GM23338 (cell line): Measurements from ENCODE around the gene CACNA1H. TPM values are rescaled to one million over a fixed set of nuclear protein-coding genes. Genes with fewer than 3 reads are reported as not detected.

Source experiments
- ATAC-seq: fragments of 200-7000 bp; cut with Tn5 transposase; 3 replicates; pipeline ENCODE4 v1.9.1; 2020
- DNase-seq: peaks from one replicate; pipeline ENCODE4 v3.0.0-alpha.2; 2015; ENCODE audit warnings: low spot score
- H2AFZ ChIP-seq: fragments of 200-600 bp; sonication (generic); 2 replicates; pipeline ENCODE4 v1.8.0; 2016; ENCODE audit warnings: antibody characterized with exemption, mild to moderate bottlenecking, moderate library complexity
- H3F3A ChIP-seq: fragments of 200-600 bp; sonication (generic); replicated peaks from 2 replicates; pipeline ENCODE4 v1.8.0; 2017; ENCODE audit warnings: antibody characterized with exemption, mixed run types, low read depth
- H3K27ac ChIP-seq: fragments of 200-600 bp; sonication (generic); 2 replicates; pipeline ENCODE4 v1.6.1; 2016; ENCODE audit warnings: low read depth
- H3K27me3 ChIP-seq: fragments of 200-600 bp; sonication (generic); 2 replicates; pipeline ENCODE4 v1.8.0; 2016; ENCODE audit warnings: mild to moderate bottlenecking, mixed run types, moderate library complexity; ENCODE audit not compliant: insufficient read depth
- H3K36me3 ChIP-seq: fragments of 200-600 bp; sonication (generic); 2 replicates; pipeline ENCODE4 v1.8.0; 2016; ENCODE audit warnings: mild to moderate bottlenecking; ENCODE audit not compliant: insufficient read depth
- H3K4me1 ChIP-seq: fragments of 200-600 bp; sonication (generic); 2 replicates; pipeline ENCODE4 v1.8.0; 2016; ENCODE audit warnings: mild to moderate bottlenecking, moderate library complexity; ENCODE audit not compliant: insufficient read depth
- H3K4me2 ChIP-seq: fragments of 200-600 bp; sonication (generic); 2 replicates; pipeline ENCODE4 v1.7.1; 2017; ENCODE audit warnings: mixed run types
- H3K4me3 ChIP-seq: fragments of 200-600 bp; sonication (generic); 2 replicates; pipeline ENCODE4 v1.6.1; 2016; ENCODE audit warnings: mixed run types
- H3K79me2 ChIP-seq: fragments of 200-600 bp; sonication (generic); replicated peaks from 2 replicates; pipeline ENCODE4 v1.8.0; 2017; ENCODE audit warnings: mild to moderate bottlenecking; ENCODE audit not compliant: insufficient read depth
- H3K9me2 ChIP-seq: fragments of 200-600 bp; sonication (generic); 2 replicates; pipeline ENCODE4 v1.8.0; 2017; ENCODE audit not compliant: insufficient read depth
- H4K20me1 ChIP-seq: fragments of 200-600 bp; sonication (generic); replicated peaks from 2 replicates; pipeline ENCODE4 v1.8.0; 2017; ENCODE audit warnings: mild to moderate bottlenecking; ENCODE audit not compliant: insufficient read depth
- H3K27ac Mint-ChIP-seq: 2 replicates; pipeline ENCODE4 v1.8.0; 2020; ENCODE audit warnings: inconsistent platforms, mild to moderate bottlenecking, moderate library complexity, mixed read lengths
- H3K27me3 Mint-ChIP-seq: 3 replicates; pipeline ENCODE4 v1.8.0; 2022; ENCODE audit warnings: low read depth, mild to moderate bottlenecking, moderate library complexity, mixed read lengths, inconsistent platforms; ENCODE audit not compliant: insufficient read depth, poor library complexity
- H3K36me3 Mint-ChIP-seq: 3 replicates; pipeline ENCODE4 v1.8.0; 2021; ENCODE audit warnings: low read depth, mild to moderate bottlenecking, inconsistent platforms, moderate library complexity, mixed read lengths
- H3K4me1 Mint-ChIP-seq: 3 replicates; pipeline ENCODE4 v1.8.0; 2020; ENCODE audit warnings: mild to moderate bottlenecking, inconsistent platforms, mixed read lengths
- H3K4me3 Mint-ChIP-seq: 3 replicates; pipeline ENCODE4 v1.8.0; 2021; ENCODE audit warnings: moderate library complexity, mild to moderate bottlenecking, inconsistent platforms, mixed read lengths
- H3K9me3 Mint-ChIP-seq: 3 replicates; pipeline ENCODE4 v1.8.0; 2020; ENCODE audit warnings: moderate library complexity, mild to moderate bottlenecking, inconsistent platforms, mixed read lengths
- CREB1 ChIP-seq: fragments of 250-450 bp; sonication (Bioruptor Pico); IDR thresholded peaks from 2 replicates; pipeline ENCODE4 v1.5.0; 2020; ENCODE audit warnings: low read depth, mild to moderate bottlenecking, moderate library complexity
- CTCF ChIP-seq, 2 experiments: fragments of 200-600 bp in 1 of 2; sonication (generic) in 1 of 2; conservative IDR thresholded peaks; 2 replicates each; pipeline versions ENCODE4 v1.5.1 to v1.6.1; 2016 to 2017; ENCODE audit warnings: antibody characterized with exemption in 2 of 2, low read depth in 2 of 2, mild to moderate bottlenecking in 2 of 2, moderate library complexity in 1 of 2
- ETS1 ChIP-seq: IDR thresholded peaks from 2 replicates; pipeline ENCODE4 v1.6.1; 2016; ENCODE audit warnings: antibody characterized with exemption
- EZH2 ChIP-seq: fragments of 200-600 bp; sonication (generic); IDR thresholded peaks from one replicate; pipeline ENCODE4 v1.8.0; 2017; ENCODE audit warnings: antibody characterized with exemption, mild to moderate bottlenecking, low read depth; ENCODE audit not compliant: unreplicated experiment
- EZH2phosphoT487 ChIP-seq: fragments of 200-600 bp; sonication (generic); IDR thresholded peaks from one replicate; pipeline ENCODE4 v1.8.1; 2018; ENCODE audit warnings: antibody characterized with exemption; ENCODE audit not compliant: unreplicated experiment
- JUNB ChIP-seq: IDR thresholded peaks from one replicate; pipeline ENCODE4 v1.6.1; 2016; ENCODE audit warnings: antibody characterized with exemption; ENCODE audit not compliant: unreplicated experiment
- NANOG ChIP-seq: IDR thresholded peaks from 2 replicates; pipeline ENCODE4 v1.6.1; 2016; ENCODE audit warnings: antibody characterized with exemption, borderline replicate concordance
- POLR2AphosphoS5 ChIP-seq: IDR thresholded peaks from 2 replicates; pipeline ENCODE4 v1.6.1; 2016; ENCODE audit warnings: antibody characterized with exemption, low read depth
- STAT1 ChIP-seq: IDR thresholded peaks from one replicate; pipeline ENCODE4 v1.6.1; 2016; ENCODE audit warnings: antibody characterized with exemption; ENCODE audit not compliant: unreplicated experiment
- ZNF114 ChIP-seq: fragments of 250-450 bp; sonication (Bioruptor Pico); IDR thresholded peaks from 2 replicates; pipeline ENCODE4 v1.5.0; 2020; ENCODE audit warnings: mild to moderate bottlenecking, moderate library complexity
- polyA plus RNA-seq: library from polyadenylated mRNA; unstranded; fragments of >200 nt; fragmentation: Nextera tagmentation; extraction: Ambion mirVana; gene quantifications from 2 replicates; pipeline ENCODE4 v1.2.1, GENCODE V29; 2016
- total RNA-seq: library from RNA; depleted of rRNA; stranded (reverse); fragments of >200 nt; shearing (Covaris generic); gene quantifications from 2 replicates; pipeline ENCODE4 v1.2.3, GENCODE V29; 2014
- TF ChIP-seq, protein P1 (sequence below): IDR thresholded peaks from one replicate; pipeline ENCODE4 v1.6.1; 2018; ENCODE audit warnings: antibody characterized with exemption; ENCODE audit not compliant: unreplicated experiment

Gene CACNA1H
- total and polyA plus RNA-seq, 2 experiments from 2014 or later = 3.5 to 43.3 TPM

DNA sequence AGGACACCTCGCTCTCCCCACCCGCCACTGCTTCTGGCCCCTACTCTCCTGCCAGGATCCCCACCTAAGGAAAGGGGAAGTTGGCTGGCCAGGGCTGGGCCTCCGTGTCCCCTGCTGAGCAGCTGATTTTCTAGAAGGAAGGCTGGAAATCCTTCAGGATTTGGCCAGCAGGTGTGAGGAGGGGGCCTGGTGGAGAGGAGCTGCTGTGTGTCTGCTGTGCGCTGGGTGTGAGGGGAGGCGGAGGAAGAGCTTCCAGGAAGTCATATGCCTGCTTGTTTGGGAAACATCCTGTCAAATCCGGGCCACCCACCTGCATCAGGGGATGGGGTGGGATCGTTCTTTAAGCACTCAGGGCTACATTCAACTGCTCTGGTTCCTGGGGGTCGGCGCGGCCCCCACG is 43.6 kb downstream of the CACNA1H start:
- Mint-ChIP-seq H3K4me1 (peaks cover 3% of the 10 kb centered on the region; the same call in 1 of the 3 replicates), H3K27me3 (peaks cover 6% of the 10 kb centered on the region), H3K27ac (no peak overlapping the region), H3K4me3 (no peak overlapping the region), H3K9me3 (0 out of 3 replicates have a peak, but pooled peaks cover 3% of the 10 kb centered on the region), H3K36me3 (peaks cover 3% of the 10 kb centered on the region; the same call in 2 of the 3 replicates)
- DNase-seq = no peak
- Histone ChIP-seq H4K20me1 (no peaks in the 10 kb centered on the region; the same call in 1 of the 2 replicates), H3F3A (no peaks in the 10 kb centered on the region), H3K4me2 (no peak overlapping the region), H3K27me3 (no peaks in the 10 kb centered on the region), H3K27ac (no peak overlapping the region), H3K36me3 (no peaks in the 10 kb centered on the region), H3K4me1 (no peaks in the 10 kb centered on the region), H3K79me2 (no peaks in the 10 kb centered on the region), H3K9me2 (no peaks in the 10 kb centered on the region), H3K4me3 (no peak overlapping the region), H2AFZ (no peak overlapping the region)
- no peak for TF ChIP-seq NANOG
- no peak for TF ChIP-seq CREB1 (CRISPR knock-in tag)
- TF ChIP-seq ZNF114 (CRISPR knock-in tag) = no peak
- ATAC-seq = no peak

DNA sequence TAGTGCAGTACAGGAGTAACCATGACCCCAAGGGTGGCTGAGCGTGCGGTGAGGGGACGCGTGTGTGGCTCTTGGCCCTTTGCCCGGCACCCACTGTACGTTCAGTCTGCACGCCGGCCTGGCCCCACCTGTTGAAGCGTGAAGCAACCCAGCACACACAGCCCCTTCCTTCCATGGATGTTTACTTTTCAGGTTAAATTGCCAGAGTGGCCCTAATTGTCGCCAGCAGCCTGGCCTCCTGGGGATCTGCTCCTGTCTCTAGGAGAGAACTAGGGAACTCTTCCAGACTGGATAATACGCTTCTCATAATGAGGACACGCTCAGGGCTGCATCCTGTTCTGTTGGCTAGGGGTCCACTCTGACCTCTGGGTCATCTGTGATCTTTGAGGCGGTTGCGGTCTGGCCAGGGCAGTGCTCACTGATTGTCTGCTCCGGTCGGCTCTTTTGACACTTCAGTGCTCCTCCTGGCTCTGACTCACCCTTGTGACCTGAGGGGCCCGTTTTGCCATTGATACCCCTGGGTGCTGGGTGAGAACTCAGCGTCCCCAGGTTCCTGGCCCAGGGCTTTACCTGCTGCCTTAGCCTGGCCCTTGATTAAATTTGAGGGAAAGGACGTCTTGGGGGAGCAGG is 44.4 kb downstream of the CACNA1H start:
- Mint-ChIP-seq H3K9me3 (0 out of 3 replicates have a peak, but pooled peaks cover 3% of the 10 kb centered on the region), H3K4me3 (no peak overlapping the region), H3K27me3 (peaks cover 5% of the 10 kb centered on the region), H3K27ac (no peak overlapping the region; the same call in 1 of the 2 replicates), H3K36me3 (peaks cover 4% of the 10 kb centered on the region; the same call in 2 of the 3 replicates), H3K4me1 (peaks cover 3% of the 10 kb centered on the region; the same call in 1 of the 3 replicates)
- no peaks in the 10 kb centered on the region for H3K79me2 ChIP-seq
- H3K27ac ChIP-seq = no peak overlapping the region
- no peak overlapping the region for H3K4me3 ChIP-seq
- ATAC-seq (no peak), DNase-seq (no peak)
- no peaks in the 10 kb centered on the region for H3K36me3 ChIP-seq
- no peaks in the 10 kb centered on the region for H3F3A ChIP-seq
- H3K4me2 ChIP-seq = no peak overlapping the region
- H2AFZ ChIP-seq = no peak overlapping the region
- no peaks in the 10 kb centered on the region for H3K27me3 ChIP-seq
- no peak for TF ChIP-seq ETS1
- no peak for TF ChIP-seq JUNB
- no peak for TF ChIP-seq CTCF (conservative IDR thresholded peaks at IDR 0.05; ENCODE audit: low read depth in 2 of 2)
- TF ChIP-seq, protein P1, sequence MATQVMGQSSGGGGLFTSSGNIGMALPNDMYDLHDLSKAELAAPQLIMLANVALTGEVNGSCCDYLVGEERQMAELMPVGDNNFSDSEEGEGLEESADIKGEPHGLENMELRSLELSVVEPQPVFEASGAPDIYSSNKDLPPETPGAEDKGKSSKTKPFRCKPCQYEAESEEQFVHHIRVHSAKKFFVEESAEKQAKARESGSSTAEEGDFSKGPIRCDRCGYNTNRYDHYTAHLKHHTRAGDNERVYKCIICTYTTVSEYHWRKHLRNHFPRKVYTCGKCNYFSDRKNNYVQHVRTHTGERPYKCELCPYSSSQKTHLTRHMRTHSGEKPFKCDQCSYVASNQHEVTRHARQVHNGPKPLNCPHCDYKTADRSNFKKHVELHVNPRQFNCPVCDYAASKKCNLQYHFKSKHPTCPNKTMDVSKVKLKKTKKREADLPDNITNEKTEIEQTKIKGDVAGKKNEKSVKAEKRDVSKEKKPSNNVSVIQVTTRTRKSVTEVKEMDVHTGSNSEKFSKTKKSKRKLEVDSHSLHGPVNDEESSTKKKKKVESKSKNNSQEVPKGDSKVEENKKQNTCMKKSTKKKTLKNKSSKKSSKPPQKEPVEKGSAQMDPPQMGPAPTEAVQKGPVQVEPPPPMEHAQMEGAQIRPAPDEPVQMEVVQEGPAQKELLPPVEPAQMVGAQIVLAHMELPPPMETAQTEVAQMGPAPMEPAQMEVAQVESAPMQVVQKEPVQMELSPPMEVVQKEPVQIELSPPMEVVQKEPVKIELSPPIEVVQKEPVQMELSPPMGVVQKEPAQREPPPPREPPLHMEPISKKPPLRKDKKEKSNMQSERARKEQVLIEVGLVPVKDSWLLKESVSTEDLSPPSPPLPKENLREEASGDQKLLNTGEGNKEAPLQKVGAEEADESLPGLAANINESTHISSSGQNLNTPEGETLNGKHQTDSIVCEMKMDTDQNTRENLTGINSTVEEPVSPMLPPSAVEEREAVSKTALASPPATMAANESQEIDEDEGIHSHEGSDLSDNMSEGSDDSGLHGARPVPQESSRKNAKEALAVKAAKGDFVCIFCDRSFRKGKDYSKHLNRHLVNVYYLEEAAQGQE = no peak
- no peak for TF ChIP-seq POLR2AphosphoS5
- no peak for TF ChIP-seq EZH2
- no peak for TF ChIP-seq ZNF114 (CRISPR knock-in tag)
- no peak for TF ChIP-seq EZH2phosphoT487
- TF ChIP-seq NANOG = no peak
- no peak for TF ChIP-seq STAT1
- TF ChIP-seq CREB1 (CRISPR knock-in tag) = no peak
- H4K20me1 ChIP-seq = no peaks in the 10 kb centered on the region; the same call in 1 of the 2 replicates
- no peaks in the 10 kb centered on the region for H3K9me2 ChIP-seq
- no peaks in the 10 kb centered on the region for H3K4me1 ChIP-seq
